Peyer's patch (tissue), 4 donors: ENCODE results near the gene CDYL.

Experiments used
- POLR2A ChIP-seq, 2 donors: fragments of 450-650 bp; IDR thresholded peaks; one replicate each; pipeline ENCODE4 v1.5.1; 2017; ENCODE audit warnings: antibody characterized with exemption in 2 of 2, mild to moderate bottlenecking in 2 of 2, moderate library complexity in 2 of 2
- TF ChIP-seq, protein P1 (sequence below), 6 experiments: fragments of 450-650 bp in 4 of 6; fragments of 200-600 bp in 2 of 6; sonication (generic) in 1 of 6; IDR thresholded peaks; one replicate each; pipeline ENCODE4 v1.5.1; 2017 to 2019; ENCODE audit warnings: antibody characterized with exemption in 6 of 6, mild to moderate bottlenecking in 3 of 6, moderate library complexity in 1 of 6

GRCh38 chr6:4883298-4883697 lies 107.1 kb downstream of the CDYL start:
- TF ChIP-seq, protein P1, sequence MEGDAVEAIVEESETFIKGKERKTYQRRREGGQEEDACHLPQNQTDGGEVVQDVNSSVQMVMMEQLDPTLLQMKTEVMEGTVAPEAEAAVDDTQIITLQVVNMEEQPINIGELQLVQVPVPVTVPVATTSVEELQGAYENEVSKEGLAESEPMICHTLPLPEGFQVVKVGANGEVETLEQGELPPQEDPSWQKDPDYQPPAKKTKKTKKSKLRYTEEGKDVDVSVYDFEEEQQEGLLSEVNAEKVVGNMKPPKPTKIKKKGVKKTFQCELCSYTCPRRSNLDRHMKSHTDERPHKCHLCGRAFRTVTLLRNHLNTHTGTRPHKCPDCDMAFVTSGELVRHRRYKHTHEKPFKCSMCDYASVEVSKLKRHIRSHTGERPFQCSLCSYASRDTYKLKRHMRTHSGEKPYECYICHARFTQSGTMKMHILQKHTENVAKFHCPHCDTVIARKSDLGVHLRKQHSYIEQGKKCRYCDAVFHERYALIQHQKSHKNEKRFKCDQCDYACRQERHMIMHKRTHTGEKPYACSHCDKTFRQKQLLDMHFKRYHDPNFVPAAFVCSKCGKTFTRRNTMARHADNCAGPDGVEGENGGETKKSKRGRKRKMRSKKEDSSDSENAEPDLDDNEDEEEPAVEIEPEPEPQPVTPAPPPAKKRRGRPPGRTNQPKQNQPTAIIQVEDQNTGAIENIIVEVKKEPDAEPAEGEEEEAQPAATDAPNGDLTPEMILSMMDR (IDR thresholded peaks at IDR 0.05): no peak
- no peak for TF ChIP-seq POLR2A (IDR thresholded peaks at IDR 0.05)
